ENCODE results near the gene SOWAHC.
"Not testable (repeated sequence)": the region's sequence is repeated elsewhere in the genome, so short reads cannot be mapped to it uniquely, and the experiment has no call there.

SOWAHC gene

GRCh38 chr2:109613922-109614714 lies at the start of gene SOWAHC, which contains the start of gene SEPTIN10:
Gene SOWAHC (plus strand): TSS chr2:109614364. CDS start chr2:109614490, 126 bp downstream.
Gene SEPTIN10 (minus strand): TSS chr2:109613966. CDS start chr2:109613827, 139 bp downstream.
- DNase-seq, result peak; percentile 91

- DNase-seq, result no peak
Measured at GRCh38 chr2:109575373-109575772, 38.8 kb upstream of the SOWAHC start.

GRCh38 chr2:109577630-109578029 lies 36.5 kb upstream of the SOWAHC start:
- not testable (repeated sequence) for DNase-seq

GRCh38 chr2:109582928-109583895 lies 31.0 kb upstream of the SOWAHC start:
- no peak for DNase-seq

GRCh38 chr2:109586687-109587086 lies 27.5 kb upstream of the SOWAHC start:
- DNase-seq, result no peak

GRCh38 chr2:109591206-109591605 lies 23.0 kb upstream of the SOWAHC start:
- no peak for DNase-seq

- no peak for DNase-seq
Measured at GRCh38 chr2:109592905-109593304, 21.3 kb upstream of the SOWAHC start.

GRCh38 chr2:109594246-109594885 lies 19.8 kb upstream of the SOWAHC start:
- no peak for DNase-seq

GRCh38 chr2:109595644-109596043 lies 18.5 kb upstream of the SOWAHC start:
- no peak for DNase-seq

GRCh38 chr2:109597283-109597682 lies 16.9 kb upstream of the SOWAHC start:
- no peak for DNase-seq

GRCh38 chr2:109601783-109602182 lies 12.4 kb upstream of the SOWAHC start:
- no peak for DNase-seq

- DNase-seq, result no peak
Measured at GRCh38 chr2:109602617-109603188, 11.5 kb upstream of the SOWAHC start.

GRCh38 chr2:109604597-109604996 lies 9.6 kb upstream of the SOWAHC start:
- no peak for DNase-seq

GRCh38 chr2:109607766-109608165 lies 6.4 kb upstream of the SOWAHC start:
- DNase-seq, result no peak

GRCh38 chr2:109609352-109610024 lies 4.7 kb upstream of the SOWAHC start:
- DNase-seq, result no peak

- peak; percentile 41 for DNase-seq
Measured at GRCh38 chr2:109611467-109612095, 2.6 kb upstream of the SOWAHC start.

GRCh38 chr2:109613081-109613921 lies 863 bp upstream of the SOWAHC start:
- DNase-seq, result peak; percentile 39

- peak; percentile 11 for DNase-seq
Measured at GRCh38 chr2:109614715-109615636, 812 bp downstream of the SOWAHC start.

- no peak for DNase-seq
Measured at GRCh38 chr2:109615637-109616144, 1.5 kb downstream of the SOWAHC start.

All from COR-L47 (cell line).